Tibial nerve (tissue), 4 donors: ENCODE data around the gene RNF26. TPM values are rescaled to one million over a fixed set of nuclear protein-coding genes. Genes with fewer than 3 reads are reported as not detected.

Experiments used
- DNase-seq, 2 donors: peaks; one replicate each; pipeline ENCODE4 v3.0.0-alpha.2; 2019; ENCODE audit warnings: low spot score in 2 of 2
- H3K27ac ChIP-seq, 4 donors: fragments of 200-600 bp; sonication (generic) in 3 of 4; one replicate each; pipeline ENCODE4 v1.5.1; 2017 to 2019; ENCODE audit warnings: mild to moderate bottlenecking in 1 of 4
- H3K27me3 ChIP-seq, 2 donors: fragments of 200-600 bp; sonication (generic) in 1 of 2; one replicate each; pipeline versions ENCODE4 v1.5.1 to v1.6.0; 2017 to 2019
- H3K36me3 ChIP-seq, 3 donors: fragments of 200-600 bp; sonication (generic); one replicate each; pipeline ENCODE4 v1.5.1; 2018 to 2019
- H3K4me1 ChIP-seq, 4 donors: fragments of 200-600 bp; sonication (generic) in 3 of 4; one replicate each; pipeline ENCODE4 v1.5.1; 2017 to 2019
- H3K4me3 ChIP-seq, 4 donors: fragments of 200-600 bp; sonication (generic) in 3 of 4; one replicate each; pipeline ENCODE4 v1.5.1; 2017 to 2019; ENCODE audit warnings: mild to moderate bottlenecking in 1 of 4, moderate library complexity in 1 of 4
- H3K9me3 ChIP-seq, 4 donors: fragments of 200-600 bp; sonication (generic) in 3 of 4; one replicate each; pipeline ENCODE4 v1.5.1; 2017 to 2019
- CTCF ChIP-seq, 5 experiments: fragments of 200-600 bp in 3 of 5; fragments of 450-650 bp in 2 of 5; sonication (generic) in 3 of 5; IDR thresholded peaks; one replicate each; pipeline ENCODE4 v1.5.1; 2016 to 2019; ENCODE audit warnings: antibody characterized with exemption in 5 of 5, mild to moderate bottlenecking in 3 of 5, moderate library complexity in 2 of 5
- EP300 ChIP-seq, 2 donors: sonication (generic); formaldehyde crosslinking; IDR thresholded peaks; one replicate each; pipeline ENCODE4 v1.6.1; 2017; ENCODE audit warnings: antibody characterized with exemption in 2 of 2, mild to moderate bottlenecking in 1 of 2
- POLR2A ChIP-seq, 2 donors: fragments of 450-650 bp; IDR thresholded peaks; one replicate each; pipeline ENCODE4 v1.6.1; 2017; ENCODE audit warnings: antibody characterized with exemption in 2 of 2, mild to moderate bottlenecking in 2 of 2, moderate library complexity in 2 of 2
- WGBS, 2 donors: methylation state at CpG; one replicate each; pipeline ENCODE4 v1.1.5; 2018; 5-methylcytosine and 5-hydroxymethylcytosine counted together
- total RNA-seq, 4 donors: library from RNA; depleted of rRNA; stranded (reverse); fragments of >200 nt; gene quantifications; one replicate each; pipeline ENCODE4 v1.1.0, GENCODE V29; 2016

The RNF26 gene
- total RNA-seq, 4 donors from 2014 or later: 13.8 to 19.2 (median 15.9) TPM

- Histone ChIP-seq H3K27me3 (peaks cover 0 to 31% of the 10 kb centered on the region in 2 donors), H3K9me3 (no peaks in the 10 kb centered on the region), H3K36me3 (no peaks in the 10 kb centered on the region), H3K4me3 (peak overlapping the region; percentile 40 to 53 (median 50)), H3K27ac (peak overlapping the region; percentile 89 to 96 (median 93)), H3K4me1 (peaks cover 0 to 83% (median 56%) of the 10 kb centered on the region in 4 donors)
- WGBS, 2 donors: 19 to 28% methylated on average over 13 to 17 of the region's 17 CpGs
- no peak for DNase-seq
- TF ChIP-seq EP300 (IDR thresholded peaks at IDR 0.05) (no peak), POLR2A (IDR thresholded peaks at IDR 0.05) (no peak), CTCF (IDR thresholded peaks at IDR 0.05) (no peak)
Measured at GRCh38 chr11:119320240-119320775, 14.0 kb upstream of the RNF26 start.

GRCh38 chr11:119320776-119321524 is 13.4 kb upstream of the RNF26 start:
- TF ChIP-seq CTCF (IDR thresholded peaks at IDR 0.05) (no peak), POLR2A (IDR thresholded peaks at IDR 0.05) (peak; percentile 13 to 54), EP300 (IDR thresholded peaks at IDR 0.05) (peak in 1 of 2 donors; percentile 75)
- Histone ChIP-seq H3K4me1 (peaks cover 0 to 77% (median 53%) of the 10 kb centered on the region in 4 donors), H3K27ac (peak overlapping the region; percentile 89 to 96 (median 93)), H3K36me3 (no peaks in the 10 kb centered on the region), H3K4me3 (peak overlapping the region; percentile 40 to 53 (median 50)), H3K9me3 (no peaks in the 10 kb centered on the region), H3K27me3 (peaks cover 0 to 27% of the 10 kb centered on the region in 2 donors)
- no peak for DNase-seq
- WGBS, 2 donors: 1 to 3% methylated on average over 21 to 38 of the region's 60 CpGs

DNA sequence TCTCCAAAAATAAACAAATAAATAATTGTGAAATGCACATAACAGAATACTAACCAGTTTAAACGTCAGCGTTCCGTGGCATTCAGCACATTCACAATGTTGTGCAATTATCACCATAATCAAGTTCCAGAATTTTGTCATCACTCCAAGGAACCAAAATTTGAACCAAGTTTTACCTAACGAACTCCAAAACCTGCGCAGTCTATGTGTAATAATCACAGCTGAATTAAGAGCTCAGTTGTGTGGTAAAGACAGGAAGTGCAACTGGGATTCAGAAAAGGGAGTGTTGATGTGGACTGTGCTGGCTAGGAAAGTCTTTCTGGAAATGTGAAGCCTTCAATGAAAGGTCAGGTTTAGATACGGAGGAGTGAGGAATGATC is 12.0 kb upstream of the RNF26 start:
- Histone ChIP-seq H3K36me3 (no peaks in the 10 kb centered on the region), H3K4me1 (peaks cover 0 to 64% (median 45%) of the 10 kb centered on the region in 4 donors), H3K27ac (peak overlapping the region; percentile 89 to 96 (median 93)), H3K9me3 (no peaks in the 10 kb centered on the region), H3K27me3 (peaks cover 0 to 16% of the 10 kb centered on the region in 2 donors), H3K4me3 (no peak overlapping the region)
- DNase-seq: no peak
- 31 to 32% methylated on average over 6 of the region's 6 CpGs for WGBS, 2 donors
- no peak for TF ChIP-seq EP300 (IDR thresholded peaks at IDR 0.05)
- TF ChIP-seq CTCF (IDR thresholded peaks at IDR 0.05): peak in 2 of 5 experiments; percentile 22 to 26
- no peak for TF ChIP-seq POLR2A (IDR thresholded peaks at IDR 0.05)

DNA sequence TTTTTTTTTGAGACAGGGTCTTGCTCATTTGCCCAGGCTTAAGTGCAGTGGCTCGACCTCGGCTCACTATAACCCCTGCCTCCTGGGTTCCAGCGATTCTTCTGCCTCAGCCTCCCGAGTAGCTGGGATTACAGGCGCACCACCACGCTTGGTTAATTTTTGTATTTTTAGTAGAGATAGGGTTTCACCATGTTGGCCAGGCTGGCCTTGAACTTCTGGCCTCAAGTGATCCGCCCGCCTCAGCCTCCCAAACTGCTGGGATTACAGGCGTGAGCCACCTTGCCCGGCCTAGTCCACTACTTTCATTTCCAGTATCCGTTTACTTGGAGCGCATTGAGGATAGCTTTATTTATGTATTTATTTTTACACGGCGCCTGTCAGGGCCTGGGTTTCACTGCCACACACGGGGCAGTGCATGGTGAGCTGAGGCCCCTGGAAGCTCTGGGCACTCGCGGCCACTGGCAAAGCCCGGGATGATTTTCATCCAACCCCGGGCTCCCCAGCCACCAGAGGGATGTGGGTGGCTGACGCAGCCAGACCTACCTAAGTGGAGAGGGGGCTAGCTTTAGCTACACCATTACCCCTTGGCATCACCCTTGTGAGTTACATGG is 11.3 kb upstream of the RNF26 start:
- H3K36me3 ChIP-seq: no peaks in the 10 kb centered on the region
- TF ChIP-seq EP300 (IDR thresholded peaks at IDR 0.05): no peak
- TF ChIP-seq CTCF (IDR thresholded peaks at IDR 0.05): no peak
- TF ChIP-seq POLR2A (IDR thresholded peaks at IDR 0.05): no peak
- H3K9me3 ChIP-seq: no peaks in the 10 kb centered on the region
- WGBS, 2 donors: 83 to 87% methylated on average over 15 to 20 of the region's 20 CpGs
- H3K27me3 ChIP-seq: peaks cover 0 to 9% of the 10 kb centered on the region in 2 donors
- H3K4me3 ChIP-seq: no peak overlapping the region
- peak in 1 of 2 donors; percentile 7 for DNase-seq
- peak overlapping the region in 2 of 4 donors; percentile 95 to 96 for H3K27ac ChIP-seq
- peaks cover 0 to 58% (median 38%) of the 10 kb centered on the region in 4 donors for H3K4me1 ChIP-seq
